HG03139 (cell line): ENCODE data around the gene MCL1.

Experiments used
- ATAC-seq: cut with Tn5 transposase; IDR thresholded peaks from one replicate; pipeline ENCODE4 v1.9.1; 2021; ENCODE audit not compliant: unreplicated experiment

The MCL1 gene

GRCh38 chr1:150543500-150544143 lies 35.8 kb downstream of the MCL1 start:
- no peak for ATAC-seq

- ATAC-seq: no peak
Observed at GRCh38 chr1:150537732-150538684, 41.4 kb downstream of the MCL1 start.

- ATAC-seq: no peak
Observed at GRCh38 chr1:150536836-150537731, 42.3 kb downstream of the MCL1 start.

- no peak for ATAC-seq
Observed at GRCh38 chr1:150535511-150536287, 43.7 kb downstream of the MCL1 start.

GRCh38 chr1:150534002-150534401 lies 45.4 kb downstream of the MCL1 start:
- ATAC-seq: no peak

- ATAC-seq: no peak
Observed at GRCh38 chr1:150532860-150533259, 46.5 kb downstream of the MCL1 start.

- ATAC-seq: no peak
Observed at GRCh38 chr1:150530491-150531159, 48.8 kb downstream of the MCL1 start.

GRCh38 chr1:150529017-150529416 lies 50.4 kb downstream of the MCL1 start:
- ATAC-seq: no peak

- no peak for ATAC-seq
Observed at GRCh38 chr1:150528196-150528595, 51.2 kb downstream of the MCL1 start.

GRCh38 chr1:150525348-150525747 lies 54.1 kb downstream of the MCL1 start:
- ATAC-seq: no peak
